HEK293T (cell line): ENCODE data around the gene MYRFL.

Experiments used
- ARNT ChIP-seq: fragments of 450-650 bp; IDR thresholded peaks from 2 replicates; pipeline ENCODE4 v1.6.1; 2017; ENCODE audit warnings: mild to moderate bottlenecking
- BHLHE40 ChIP-seq: fragments of 450-650 bp; IDR thresholded peaks from 2 replicates; pipeline ENCODE4 v1.6.1; 2016; ENCODE audit warnings: mild to moderate bottlenecking, moderate library complexity, borderline replicate concordance
- ELF4 ChIP-seq: fragments of 450-650 bp; IDR thresholded peaks from 2 replicates; pipeline ENCODE4 v1.6.1; 2017; ENCODE audit warnings: antibody characterized with exemption
- FOXA1 ChIP-seq: fragments of 450-650 bp; IDR thresholded peaks from 2 replicates; pipeline ENCODE4 v1.6.1; 2016; ENCODE audit warnings: mild to moderate bottlenecking
- FOXK2 ChIP-seq: fragments of 450-650 bp; IDR thresholded peaks from 2 replicates; pipeline ENCODE4 v1.6.1; 2016; ENCODE audit warnings: mild to moderate bottlenecking
- FOXM1 ChIP-seq: fragments of 450-650 bp; IDR thresholded peaks from 2 replicates; pipeline ENCODE4 v1.6.1; 2017; ENCODE audit warnings: mild to moderate bottlenecking, borderline replicate concordance
- HDGF ChIP-seq: fragments of 450-650 bp; IDR thresholded peaks from 2 replicates; pipeline ENCODE4 v1.6.1; 2017; ENCODE audit warnings: antibody characterized with exemption, borderline replicate concordance
- SP1 ChIP-seq: fragments of 450-650 bp; IDR thresholded peaks from 2 replicates; pipeline ENCODE4 v1.6.1; 2017
- SUZ12 ChIP-seq: fragments of 450-650 bp; IDR thresholded peaks from 2 replicates; pipeline ENCODE4 v1.6.1; 2016; ENCODE audit warnings: mild to moderate bottlenecking
- TARDBP ChIP-seq: fragments of 450-650 bp; IDR thresholded peaks from 2 replicates; pipeline ENCODE4 v1.6.1; 2016
- ZNF384 ChIP-seq: fragments of 450-650 bp; IDR thresholded peaks from 2 replicates; pipeline ENCODE4 v1.6.1; 2016
- TF ChIP-seq, protein P1 (sequence below): fragments of 450-650 bp; IDR thresholded peaks from 2 replicates; pipeline ENCODE4 v1.6.1; 2016

DNA sequence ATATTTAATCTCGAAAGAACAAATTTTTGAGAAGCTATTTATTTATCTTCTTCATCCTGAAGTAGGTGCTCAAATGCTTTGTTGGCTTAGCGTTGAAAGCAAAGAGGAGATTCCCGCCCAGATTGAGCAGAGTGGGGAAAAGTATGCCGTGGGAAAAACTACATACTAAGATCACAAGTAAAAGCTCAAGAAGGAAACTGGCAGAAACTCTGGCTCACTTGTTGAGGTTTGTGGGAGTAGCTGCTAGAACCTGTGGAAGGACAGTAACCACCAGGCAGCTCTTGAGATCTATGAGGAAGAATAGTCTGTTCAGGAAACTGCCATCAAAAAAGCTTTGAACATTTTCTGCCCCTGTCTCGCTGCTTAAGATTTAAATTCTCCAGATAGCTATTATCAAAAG, 3.9 kb downstream of the MYRFL start:
- TF ChIP-seq SP1 (no peak), BHLHE40 (no peak), ZNF384 (no peak), FOXM1 (no peak), FOXK2 (no peak), TARDBP (no peak), FOXA1 (no peak), SUZ12 (no peak), HDGF (no peak), ARNT (no peak), ELF4 (no peak)
- TF ChIP-seq, protein P1, sequence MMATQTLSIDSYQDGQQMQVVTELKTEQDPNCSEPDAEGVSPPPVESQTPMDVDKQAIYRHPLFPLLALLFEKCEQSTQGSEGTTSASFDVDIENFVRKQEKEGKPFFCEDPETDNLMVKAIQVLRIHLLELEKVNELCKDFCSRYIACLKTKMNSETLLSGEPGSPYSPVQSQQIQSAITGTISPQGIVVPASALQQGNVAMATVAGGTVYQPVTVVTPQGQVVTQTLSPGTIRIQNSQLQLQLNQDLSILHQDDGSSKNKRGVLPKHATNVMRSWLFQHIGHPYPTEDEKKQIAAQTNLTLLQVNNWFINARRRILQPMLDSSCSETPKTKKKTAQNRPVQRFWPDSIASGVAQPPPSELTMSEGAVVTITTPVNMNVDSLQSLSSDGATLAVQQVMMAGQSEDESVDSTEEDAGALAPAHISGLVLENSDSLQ = no peak
